Stimulated activated CD4-positive, alpha-beta T cell treated with anti-CD3 and anti-CD28 coated beads, Interleukin-1b, Interleukin-23, amount 100 ng/mL, for 4 hours (primary cell): ENCODE results near the gene CACNA2D1.
"Not testable (repeated sequence)": the region's sequence is repeated elsewhere in the genome, so short reads cannot be mapped to it uniquely, and the experiment has no call there.

ENCODE experiments used
- DNase-seq, 2 donors: peaks; one replicate each; pipeline ENCODE4 v3.0.0-alpha.2; 2020; ENCODE audit warnings: low read depth in 2 of 2

CACNA2D1 gene

DNA sequence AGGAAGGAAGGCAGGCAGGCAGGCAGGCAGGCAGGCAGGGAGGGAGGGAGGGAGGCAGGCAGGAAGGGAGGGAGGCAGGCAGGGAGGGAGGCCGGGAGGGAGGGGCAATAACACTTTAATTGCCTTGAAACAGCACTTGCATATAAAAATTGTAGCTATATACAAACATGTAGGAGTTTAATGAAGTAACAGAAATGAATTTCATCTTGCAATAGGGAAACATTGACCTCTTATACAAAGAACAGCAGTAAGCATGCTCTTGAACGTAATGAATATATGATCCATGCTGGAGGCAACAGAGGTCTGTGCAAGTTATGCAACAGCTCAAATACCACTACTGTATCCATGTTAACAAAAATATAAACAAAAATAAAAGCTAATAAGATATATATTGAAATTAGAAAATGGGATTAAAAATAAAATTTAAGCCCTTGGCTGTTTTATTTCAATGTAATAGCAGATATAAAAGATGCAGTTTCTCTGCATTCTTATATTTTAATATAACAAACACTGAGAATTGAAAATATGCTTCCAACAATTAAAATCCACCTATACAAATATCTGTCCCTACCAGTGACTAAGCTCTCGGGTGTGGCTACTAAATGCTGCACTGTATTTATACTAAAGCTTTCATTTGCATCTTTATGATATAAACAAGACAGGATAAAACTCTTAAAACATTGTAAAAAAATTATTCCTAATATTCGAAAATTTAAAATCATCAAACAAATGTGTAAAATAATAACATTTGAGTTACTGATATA lies 50.3 kb downstream of the CACNA2D1 start:
- no peak for DNase-seq

DNA sequence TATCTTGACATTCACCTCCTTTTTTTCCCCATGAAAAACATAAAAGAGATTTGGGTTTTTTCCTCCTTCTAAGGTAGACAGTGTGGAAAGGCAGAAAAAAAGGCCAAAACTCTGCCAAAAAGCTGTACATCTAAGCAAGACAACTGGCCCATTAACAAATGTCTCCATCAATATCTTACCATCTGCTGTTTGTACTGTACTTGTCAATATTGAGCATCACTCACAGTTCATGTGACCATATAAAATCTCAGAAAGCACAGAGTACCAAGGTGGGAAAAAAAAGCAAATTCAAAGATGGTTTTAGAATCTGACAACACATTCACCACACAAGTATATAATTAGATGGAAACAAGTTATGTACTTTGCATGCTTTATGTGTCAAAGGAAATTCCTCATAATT lies 52.6 kb downstream of the CACNA2D1 start:
- no peak for DNase-seq

DNA sequence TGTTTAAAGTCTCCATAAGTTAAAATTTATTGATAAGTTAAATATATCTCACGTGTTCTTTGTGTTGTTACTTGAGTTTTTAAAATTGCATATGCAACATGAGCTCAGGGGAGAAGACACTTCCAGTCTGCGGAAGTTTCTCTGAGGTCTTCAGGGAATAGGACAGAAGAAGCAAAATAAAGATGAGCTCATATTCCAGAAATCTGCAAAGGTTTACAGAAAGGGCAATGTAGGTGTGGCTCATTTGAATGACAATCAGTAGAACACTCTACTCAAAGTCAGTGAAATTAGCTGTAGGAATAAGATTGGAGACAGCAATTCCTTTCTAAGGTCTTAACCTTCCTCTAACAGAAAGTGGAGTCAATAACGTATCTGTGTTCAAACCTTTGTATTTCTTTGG lies 53.7 kb downstream of the CACNA2D1 start:
- no peak for DNase-seq

DNA sequence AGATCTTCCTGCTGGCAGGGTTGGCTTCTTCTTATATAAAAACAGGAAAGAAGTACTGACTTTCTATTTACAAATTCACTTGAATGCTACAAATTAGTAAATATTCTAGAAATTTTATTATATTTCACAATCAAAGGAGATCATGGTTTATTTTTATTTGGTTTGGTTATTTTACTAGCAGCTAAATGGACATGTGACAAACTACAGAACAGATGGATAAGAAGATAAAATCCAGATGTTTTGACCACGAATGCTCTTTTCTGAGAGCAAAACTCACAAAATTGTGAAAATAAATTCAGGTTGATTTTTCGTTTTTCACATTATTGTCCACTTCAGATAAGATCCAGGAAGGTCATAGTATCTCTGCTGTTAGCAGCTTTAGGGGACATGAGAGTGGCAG lies 55.4 kb downstream of the CACNA2D1 start:
- no peak for DNase-seq

DNA sequence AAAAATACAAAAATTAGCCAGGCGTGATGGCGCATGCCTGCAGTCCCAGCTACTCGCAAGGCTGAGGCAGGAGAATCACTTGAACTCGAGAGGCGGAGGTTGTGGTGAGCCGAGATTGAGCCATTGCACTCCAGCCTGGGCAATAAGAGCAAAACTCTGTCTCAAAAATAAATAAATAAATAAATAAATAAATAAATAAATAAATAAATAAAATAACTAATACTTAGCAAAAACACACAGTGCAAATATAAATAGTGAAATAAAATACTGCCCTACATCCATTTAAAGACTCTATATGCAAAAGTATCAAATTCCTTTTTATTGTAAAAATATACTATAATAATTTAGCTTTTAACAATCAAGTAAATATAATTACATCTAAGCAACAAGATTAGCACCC lies 57.0 kb downstream of the CACNA2D1 start:
- DNase-seq: not testable (repeated sequence)

DNA sequence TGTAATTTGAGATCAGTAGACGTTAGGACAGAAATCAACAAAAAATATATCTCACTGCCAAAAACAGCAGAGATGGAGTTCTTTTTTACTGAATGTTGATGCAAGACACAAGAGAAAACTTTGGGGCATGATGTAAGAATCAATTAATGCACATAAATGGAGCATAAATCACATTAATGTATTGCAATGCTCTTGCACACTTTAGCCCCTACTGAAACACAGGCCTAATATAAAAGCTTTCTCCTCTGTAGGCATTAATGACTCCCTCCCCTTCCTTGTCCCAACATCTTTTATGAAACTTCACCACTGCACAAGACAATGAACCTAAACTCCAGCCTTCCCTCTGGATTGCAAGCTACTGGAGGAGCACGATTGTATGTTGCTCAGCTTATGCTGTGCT lies 58.8 kb downstream of the CACNA2D1 start:
- no peak for DNase-seq

DNA sequence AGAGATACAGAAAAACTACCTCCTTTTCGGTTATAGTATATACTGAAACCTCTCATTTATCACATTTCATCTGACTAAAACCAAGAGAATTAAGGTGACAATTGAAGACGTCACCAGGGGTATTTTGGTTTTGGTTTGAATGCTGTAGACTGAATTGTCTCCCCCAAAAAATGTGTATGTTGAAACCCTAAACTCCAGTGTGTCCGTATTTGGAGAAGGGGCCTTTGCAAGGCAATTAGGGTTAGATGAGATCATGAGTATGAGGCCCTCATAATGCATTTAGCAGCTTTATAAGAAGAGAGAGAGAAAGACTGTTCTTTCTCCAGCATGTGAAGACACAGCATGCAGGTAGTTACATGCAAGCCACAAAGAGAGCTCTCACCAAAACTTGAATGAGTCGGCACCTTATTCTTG lies 59.5 kb downstream of the CACNA2D1 start:
- no peak for DNase-seq

DNA sequence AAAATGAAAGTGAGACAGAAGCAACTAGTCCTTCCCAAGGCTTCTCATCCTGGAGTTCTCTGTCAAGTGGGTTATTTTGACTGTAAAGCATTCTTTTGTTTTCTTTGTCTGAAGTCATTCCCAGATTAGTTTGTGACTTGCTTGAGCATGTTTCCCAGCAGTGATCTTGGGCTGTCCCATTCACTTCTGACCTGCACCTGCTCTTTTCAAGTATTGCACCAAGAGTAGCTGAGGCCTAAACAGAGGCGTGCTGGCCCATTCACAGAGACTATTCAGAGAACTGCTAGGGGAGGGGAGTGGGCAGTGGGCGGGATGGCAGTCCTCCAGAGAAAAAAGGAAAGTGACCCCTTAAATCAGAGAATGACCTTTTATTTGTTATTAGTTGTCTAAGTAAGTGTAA lies 61.3 kb downstream of the CACNA2D1 start:
- no peak for DNase-seq

DNA sequence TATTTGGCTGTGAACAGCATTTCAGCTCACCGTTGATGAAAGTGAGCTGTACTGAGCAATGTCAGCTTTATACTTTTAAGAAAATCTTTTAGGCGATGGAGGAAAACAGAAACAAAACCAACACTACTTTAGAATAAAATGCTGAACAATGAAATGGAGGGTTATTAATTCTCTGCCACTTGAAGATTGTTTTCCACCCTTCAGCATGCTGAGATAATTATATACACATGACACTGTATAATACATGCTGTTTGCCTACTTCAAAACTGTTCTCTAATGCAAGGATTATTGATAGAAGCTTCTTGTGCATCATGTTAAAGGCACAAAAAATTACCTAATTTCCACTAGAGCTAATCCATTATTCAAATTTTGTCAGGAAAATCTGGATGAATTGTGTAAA lies 66.8 kb downstream of the CACNA2D1 start:
- no peak for DNase-seq

DNA sequence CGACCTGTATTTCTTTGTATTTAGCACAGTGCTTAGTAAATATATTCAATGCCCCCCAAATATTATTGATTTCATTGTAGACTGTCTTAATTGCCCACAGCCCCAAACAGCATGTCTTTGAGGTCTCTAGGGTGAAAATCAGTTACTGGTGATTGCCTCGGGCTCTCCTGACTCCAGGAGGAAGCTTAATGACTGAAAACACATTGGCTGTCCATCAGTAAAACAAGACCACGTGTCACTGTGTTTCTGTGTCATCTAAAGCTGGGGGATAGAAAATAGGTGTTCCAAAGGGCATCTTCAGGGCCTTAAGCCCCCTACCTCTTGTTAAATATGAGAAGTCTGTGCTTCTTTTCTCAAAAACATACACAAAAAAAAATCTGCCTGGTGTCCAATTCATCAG lies 67.9 kb downstream of the CACNA2D1 start:
- no peak for DNase-seq

DNA sequence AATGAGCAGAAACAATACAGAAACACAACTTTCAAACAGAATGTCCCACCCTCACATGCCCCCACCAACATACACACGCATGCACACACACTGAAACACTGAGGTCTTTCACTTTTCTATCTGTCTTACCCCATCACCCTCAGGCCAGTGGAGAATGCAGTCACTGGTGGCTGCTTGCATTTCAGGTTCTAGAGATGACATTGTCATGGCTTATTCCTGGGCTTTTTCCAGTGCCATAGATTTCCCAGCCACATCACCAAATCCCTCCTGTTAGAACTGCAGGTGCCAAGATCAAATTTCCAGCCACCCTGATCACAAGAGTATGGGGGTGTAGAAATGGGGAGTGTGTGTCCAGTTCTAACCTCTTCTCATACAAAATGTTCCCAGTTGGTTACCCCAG lies 68.4 kb downstream of the CACNA2D1 start:
- no peak for DNase-seq

DNA sequence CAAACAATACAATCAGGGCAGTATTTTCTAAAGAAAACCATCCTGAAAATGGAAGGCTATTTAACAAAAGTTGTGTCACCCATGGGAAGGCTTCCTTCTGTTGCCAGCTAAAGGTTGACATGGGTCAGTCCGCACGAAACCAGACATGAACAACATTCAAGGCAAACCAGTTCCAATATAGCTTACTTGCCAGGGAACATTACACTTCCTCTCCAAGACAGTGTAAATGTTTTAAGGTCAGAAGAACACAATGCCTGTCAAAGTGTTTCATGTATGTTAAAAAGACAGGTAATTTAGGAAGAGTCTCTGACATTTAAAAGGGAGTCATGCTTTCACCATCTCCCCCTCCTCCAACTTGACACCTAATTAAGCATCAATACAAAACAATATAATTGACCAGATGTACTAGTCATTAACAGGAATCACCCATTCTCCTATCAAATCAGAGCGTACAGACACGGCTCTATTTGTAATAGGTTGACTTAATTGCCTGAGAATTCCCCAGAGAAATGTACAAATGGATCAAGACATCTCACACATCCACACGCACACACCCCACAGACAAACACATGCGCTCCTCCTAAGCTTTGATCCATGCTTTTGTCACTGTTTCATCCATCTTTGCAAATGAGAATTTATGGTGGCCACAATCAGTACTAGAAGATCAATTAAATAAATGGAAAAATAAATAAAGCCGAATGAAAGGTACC lies 69.5 kb downstream of the CACNA2D1 start:
- no peak for DNase-seq

DNA sequence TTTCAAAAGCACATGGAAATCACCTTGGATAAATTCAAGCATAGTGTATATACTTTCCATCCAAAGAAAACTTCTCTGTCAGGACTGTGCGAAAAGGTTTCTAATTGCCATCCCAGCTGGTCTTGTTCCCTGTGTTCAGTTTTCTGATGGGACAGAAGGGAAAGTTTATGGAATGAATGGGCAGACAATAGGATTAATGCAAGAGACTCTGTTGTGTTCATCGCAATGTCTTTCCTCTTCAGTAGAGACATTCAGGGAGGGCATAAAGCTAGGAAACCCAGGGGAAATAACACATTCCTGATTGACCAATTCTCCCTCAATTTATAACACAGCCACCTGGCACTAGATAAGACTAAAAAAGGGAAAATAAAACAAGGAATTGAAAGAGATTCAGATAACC lies 78.9 kb downstream of the CACNA2D1 start:
- no peak for DNase-seq

DNA sequence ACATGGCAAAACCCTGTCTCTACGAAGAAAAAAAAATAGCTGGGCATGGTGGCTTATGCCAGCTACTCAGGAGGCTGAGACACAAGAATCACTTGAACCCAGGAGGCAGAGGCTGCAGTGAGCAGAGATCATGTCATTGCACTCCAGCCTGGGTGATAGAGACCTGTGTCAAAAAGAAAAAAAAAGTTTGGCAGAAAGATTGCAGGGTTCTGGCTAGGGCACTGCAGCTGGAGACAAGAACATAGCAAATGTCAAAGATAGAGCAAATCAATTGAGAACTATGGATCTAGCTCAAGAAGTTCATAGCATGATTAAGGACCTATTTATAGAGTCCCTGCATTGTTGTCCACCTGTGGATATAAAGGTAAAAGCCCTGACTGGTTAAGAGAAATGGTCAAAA lies 79.5 kb downstream of the CACNA2D1 start:
- DNase-seq: no peak

DNA sequence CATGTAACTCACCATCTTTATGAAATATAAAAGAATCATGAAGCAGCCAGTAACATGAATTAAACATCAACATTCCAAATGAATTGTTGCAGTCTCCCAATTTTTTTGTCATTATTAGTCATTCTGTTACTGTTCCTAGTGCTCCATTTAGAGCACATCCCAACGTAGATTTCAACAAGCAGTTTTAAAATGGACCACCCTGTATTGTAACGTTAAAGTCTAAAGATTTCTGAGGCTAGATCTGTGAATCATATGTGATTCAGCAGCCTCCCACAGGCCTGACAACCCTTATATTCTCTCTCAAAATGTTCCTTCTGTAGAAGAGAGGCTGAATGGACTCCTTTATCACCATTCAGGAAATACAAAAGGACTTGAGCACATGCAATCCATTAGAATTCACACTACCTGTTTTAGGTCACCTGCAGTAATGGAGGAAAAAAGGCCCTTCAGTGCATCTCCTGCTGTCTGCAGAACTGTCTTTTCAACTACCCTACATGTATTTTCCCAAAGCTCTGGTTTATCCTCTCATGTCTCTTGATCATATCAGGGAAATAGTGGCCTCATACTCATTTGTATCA lies 81.4 kb downstream of the CACNA2D1 start:
- DNase-seq: no peak

DNA sequence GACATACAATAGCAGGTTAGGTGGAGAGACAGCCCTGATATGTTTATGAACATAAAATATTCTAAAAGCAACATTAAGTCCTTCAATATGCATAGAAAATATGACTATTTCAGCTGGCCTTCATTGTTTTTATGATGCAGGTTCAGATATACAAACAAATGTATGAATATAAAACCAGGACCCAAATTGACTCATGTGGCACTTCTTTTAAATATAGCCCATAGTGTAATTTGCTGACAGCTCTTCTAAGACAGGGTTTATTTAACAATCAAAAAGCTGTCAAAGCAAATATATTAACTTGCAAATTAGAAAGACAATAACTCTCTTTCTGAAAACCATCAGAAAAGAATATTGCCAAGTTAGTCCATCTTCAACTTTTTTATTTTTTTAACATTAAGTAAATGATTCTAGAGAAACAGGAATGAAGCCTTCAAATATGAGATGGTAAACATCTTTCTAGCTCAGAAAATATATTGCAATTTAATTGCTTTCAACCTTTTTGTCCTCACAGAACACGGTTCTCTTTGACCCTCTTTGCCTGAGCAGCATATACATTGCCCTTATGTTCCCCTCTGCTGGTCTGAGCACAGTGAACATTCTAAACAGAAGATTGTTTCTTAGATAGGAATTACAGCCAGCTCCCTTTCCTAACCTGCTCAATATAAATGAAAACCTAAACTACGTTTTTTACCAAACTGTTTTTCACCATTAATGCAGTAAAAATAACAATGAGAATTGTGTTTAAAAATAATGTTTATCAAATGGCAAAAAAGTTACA lies 82.8 kb downstream of the CACNA2D1 start:
- DNase-seq: no peak

DNA sequence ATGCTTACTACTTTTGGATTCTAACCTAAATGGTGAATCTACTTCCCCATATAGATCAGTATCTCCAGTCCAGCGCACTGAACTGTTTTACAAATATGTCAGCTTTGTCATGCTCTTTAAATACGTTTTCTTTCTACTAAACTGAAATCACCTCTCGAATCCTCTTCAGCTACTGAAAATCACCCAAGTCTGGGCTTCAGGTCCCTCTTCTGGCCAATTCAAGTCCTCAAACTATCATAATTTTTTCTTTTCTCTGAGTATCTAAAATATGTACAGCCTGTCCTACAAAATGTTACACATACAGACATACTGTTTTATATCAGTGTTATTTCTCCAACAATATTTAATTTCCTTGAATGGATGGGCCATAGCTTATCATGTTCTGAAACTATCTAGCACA lies 84.2 kb downstream of the CACNA2D1 start:
- DNase-seq: no peak

DNA sequence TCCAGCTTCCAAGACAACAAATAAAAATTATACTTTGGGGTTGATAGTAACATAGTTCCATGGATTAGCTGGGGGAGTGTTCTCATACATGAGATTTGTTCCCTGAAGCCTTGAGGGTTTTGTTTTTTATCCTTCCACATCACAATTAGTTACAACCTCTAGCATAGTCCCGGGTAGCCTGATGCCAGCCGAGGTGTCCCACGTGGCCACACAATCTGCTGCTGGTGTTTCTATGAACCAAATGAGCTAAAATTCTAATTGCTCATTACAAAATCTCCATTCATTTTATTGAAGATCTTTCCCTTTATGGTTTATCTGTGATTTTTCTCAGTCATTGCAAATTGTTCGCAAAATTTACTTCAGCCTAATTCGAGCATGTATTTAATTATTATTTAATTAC lies 84.7 kb downstream of the CACNA2D1 start:
- no peak for DNase-seq

DNA sequence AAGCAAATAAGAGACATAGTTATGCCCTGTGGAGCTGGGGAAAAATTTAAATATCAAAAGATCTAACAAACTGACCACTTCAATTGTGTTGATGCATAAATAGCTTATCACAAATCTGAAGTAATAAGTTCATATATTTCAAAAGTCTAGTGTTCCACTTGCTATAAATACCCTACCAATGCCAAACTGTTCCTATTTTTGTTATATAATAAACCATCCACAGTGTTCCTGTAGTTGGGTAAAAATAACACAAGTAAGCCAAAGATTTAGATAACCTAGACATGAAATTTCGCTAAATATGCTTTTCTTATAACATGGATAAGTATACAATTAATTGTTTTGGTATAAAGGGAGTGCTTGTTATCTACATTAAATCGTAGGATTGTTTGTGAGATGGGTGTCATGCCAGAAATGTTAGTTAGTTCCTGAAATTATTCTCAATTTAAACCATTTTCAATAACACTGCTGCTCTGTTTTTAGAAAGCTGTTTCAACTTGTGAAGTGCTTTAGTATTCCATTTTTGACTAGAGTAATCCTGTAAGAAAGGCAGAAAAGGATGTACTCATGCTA lies 85.5 kb downstream of the CACNA2D1 start:
- no peak for DNase-seq

DNA sequence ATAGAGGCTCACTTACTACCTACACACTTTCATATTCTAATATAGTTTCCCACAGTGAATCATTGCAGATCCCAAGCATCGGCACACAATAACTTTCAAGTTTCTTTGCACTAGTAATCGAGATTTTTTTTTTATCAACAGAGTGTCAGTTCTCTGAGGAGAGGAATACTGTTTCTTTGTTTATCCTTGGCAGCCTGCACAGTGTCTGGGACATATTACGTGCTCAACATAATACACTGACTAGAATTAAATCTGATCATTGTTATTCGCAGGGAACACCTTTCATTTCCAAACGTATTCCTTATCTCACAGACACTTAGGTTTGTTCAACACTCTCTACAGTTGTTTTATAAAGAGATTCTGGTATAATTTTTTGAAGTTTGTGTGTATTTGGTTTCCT lies 95.3 kb downstream of the CACNA2D1 start:
- DNase-seq: no peak

DNA sequence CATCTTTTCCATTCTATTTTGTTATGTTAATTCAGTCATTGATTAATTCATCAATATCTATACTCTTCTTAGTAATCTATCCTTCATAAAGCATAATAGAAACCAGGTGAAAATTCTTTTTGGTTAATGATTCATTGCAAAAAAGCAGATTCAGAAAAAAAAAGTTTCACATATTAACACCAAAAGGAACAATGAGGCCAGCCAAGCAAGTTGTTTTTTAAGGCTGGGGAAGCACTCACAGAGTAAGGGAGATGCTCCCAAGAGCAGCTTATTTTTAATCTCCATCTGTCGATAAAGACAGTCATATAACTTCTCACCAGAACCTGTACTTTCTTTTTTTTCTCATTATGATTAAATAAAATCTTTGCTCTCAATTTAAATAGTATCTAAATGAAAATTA lies 95.8 kb downstream of the CACNA2D1 start:
- DNase-seq: no peak

DNA sequence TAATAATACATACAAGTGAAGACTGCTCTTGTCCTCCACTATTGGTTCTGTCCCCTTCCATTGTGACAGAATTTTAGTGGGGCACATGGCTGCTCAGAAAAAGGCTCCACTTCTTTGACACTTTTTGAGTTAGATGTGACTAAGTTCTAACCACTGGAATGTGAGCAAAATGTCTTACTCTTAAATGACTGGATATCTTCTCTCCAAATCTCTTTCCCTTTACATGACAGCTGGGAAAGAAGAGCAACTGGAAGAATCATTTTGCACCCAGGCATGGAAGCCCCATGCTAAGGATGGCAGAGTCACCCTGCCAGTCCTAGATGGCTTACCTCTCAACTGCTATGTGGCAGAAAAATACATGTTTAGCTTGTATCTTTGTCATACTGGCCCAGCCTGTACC lies 97.7 kb downstream of the CACNA2D1 start:
- no peak for DNase-seq
